RWPE1 (cell line): ENCODE results near the gene SLC22A12.

Experiments used
- CTCF ChIA-PET: fragments of 350-600 bp; sonication (Branson Sonifier 250); formaldehyde crosslinking; extraction: SDS; loops from one replicate; lab custom pipeline; 2021; lab: Yijun Ruan, JAX
- POLR2A ChIA-PET: fragments of 400-600 bp; formaldehyde crosslinking; extraction: SDS; loops from one replicate; lab custom pipeline; 2020; ENCODE audit warnings: antibody characterized with exemption; ENCODE audit not compliant: low non-redundant PET; lab: Yijun Ruan, JAX
- DNase-seq: peaks from one replicate; pipeline ENCODE4 v3.0.0; 2012; ENCODE audit warnings: low spot score
- H3K27ac ChIP-seq: fragments of 450-650 bp; 2 replicates; pipeline ENCODE4 v1.5.1; 2017
- CTCF ChIP-seq: fragments of 450-650 bp; conservative IDR thresholded peaks from 2 replicates; pipeline ENCODE4 v1.5.1; 2017; ENCODE audit warnings: low read depth, mild to moderate bottlenecking

The SLC22A12 gene

GRCh38 chr11:64620381-64620971 is 29.5 kb downstream of the SLC22A12 start:
- TF ChIP-seq CTCF, result no peak
- CTCF ChIA-PET, result interaction anchor here (0.6 kb wide), 1 partner anchor 179 kb away, joined by 4 read pairs; no protein-coding TSS in a partner anchor
- no peak overlapping the region for H3K27ac ChIP-seq
- POLR2A ChIA-PET, result no interaction called here
- DNase-seq, result no peak

- no peak for DNase-seq
- no peak for TF ChIP-seq CTCF
- ChIA-PET CTCF (no interaction called here), POLR2A (interaction anchor here (0.7 kb wide), 1 partner anchor 50 kb away, joined by 3 read pairs; no protein-coding TSS in a partner anchor)
- no peak overlapping the region for H3K27ac ChIP-seq
Measured at GRCh38 chr11:64621283-64622019, 30.4 kb downstream of the SLC22A12 start.

GRCh38 chr11:64622681-64623080 is 31.7 kb downstream of the SLC22A12 start:
- no peak for DNase-seq
- H3K27ac ChIP-seq, result no peak overlapping the region
- TF ChIP-seq CTCF, result no peak
- CTCF ChIA-PET, result no interaction called here
- POLR2A ChIA-PET, result no interaction called here

GRCh38 chr11:64624883-64625481 is 34.0 kb downstream of the SLC22A12 start:
- no peak for TF ChIP-seq CTCF
- no peak overlapping the region for H3K27ac ChIP-seq
- ChIA-PET CTCF (no interaction called here), POLR2A (no interaction called here)
- DNase-seq, result no peak

- no peak for TF ChIP-seq CTCF
- no peak overlapping the region for H3K27ac ChIP-seq
- ChIA-PET POLR2A (no interaction called here), CTCF (no interaction called here)
- no peak for DNase-seq
Measured at GRCh38 chr11:64626637-64627036, 35.6 kb downstream of the SLC22A12 start.

GRCh38 chr11:64627371-64627770 is 36.4 kb downstream of the SLC22A12 start:
- POLR2A ChIA-PET, result no interaction called here
- no peak overlapping the region for H3K27ac ChIP-seq
- no peak for TF ChIP-seq CTCF
- DNase-seq, result no peak
- CTCF ChIA-PET, result no interaction called here
